Esophagus muscularis mucosa (tissue), 4 donors: ENCODE measurements around the gene MYH6.

Source experiments
- CTCF ChIP-seq, 3 experiments: fragments of 200-600 bp in 2 of 3; fragments of 450-650 bp in 1 of 3; sonication (generic) in 2 of 3; IDR thresholded peaks; one replicate each; pipeline ENCODE4 v1.5.1; 2017 to 2019; ENCODE audit warnings: antibody characterized with exemption in 3 of 3, mild to moderate bottlenecking in 2 of 3, moderate library complexity in 1 of 3
- EP300 ChIP-seq: sonication (generic); formaldehyde crosslinking; IDR thresholded peaks from one replicate; pipeline ENCODE4 v1.6.1; 2017; ENCODE audit warnings: antibody characterized with exemption
- POLR2A ChIP-seq: fragments of 450-650 bp; IDR thresholded peaks from one replicate; pipeline ENCODE4 v1.6.1; 2017; ENCODE audit warnings: antibody characterized with exemption, moderate library complexity, mild to moderate bottlenecking, low read depth

DNA sequence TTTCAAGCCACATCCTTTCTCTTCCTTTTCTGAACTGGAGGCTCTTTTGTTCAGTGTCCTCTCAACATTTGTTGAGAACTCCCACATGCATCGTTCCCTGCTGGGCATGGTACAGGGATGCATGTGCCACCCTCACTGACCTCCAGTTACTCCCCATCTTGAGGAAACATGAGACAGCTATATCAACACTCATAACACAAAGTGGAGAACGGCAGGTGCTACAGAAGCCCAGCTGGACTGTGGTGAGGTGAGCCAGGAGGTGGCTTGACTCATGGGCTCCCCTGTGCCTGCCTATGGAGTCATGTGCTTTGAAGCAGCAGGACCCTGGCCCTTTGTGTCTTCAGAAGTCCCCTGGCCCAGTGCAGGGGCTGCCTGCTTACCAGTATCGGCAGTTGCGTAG lies 9.7 kb downstream of the MYH6 start:
- TF ChIP-seq CTCF (IDR thresholded peaks at IDR 0.05) (no peak), POLR2A (no peak), EP300 (no peak)
